AG04450 (cell line): ENCODE data around the gene NDUFB11. TPM values are rescaled to one million over a fixed set of nuclear protein-coding genes. Genes with fewer than 3 reads are reported as not detected.
A peak's percentile ranks its signal among the peaks of the same experiment; 100 is the strongest.
"Not testable (repeated sequence)": the region's sequence is repeated elsewhere in the genome, so short reads cannot be mapped to it uniquely, and the experiment has no call there.

Source experiments
- CTCF ChIA-PET: fragments of 300-600, 350-600 bp; formaldehyde crosslinking; extraction: SDS; loops from one replicate; lab custom pipeline; 2022; ENCODE audit warnings: antibody characterized with exemption, inconsistent platforms; lab: Charles Lee
- POLR2A ChIA-PET: fragments of 350-600 bp; formaldehyde crosslinking; extraction: SDS; loops from one replicate; lab custom pipeline; 2021; ENCODE audit warnings: antibody characterized with exemption, inconsistent platforms; lab: Yijun Ruan, JAX
- DNase-seq: peaks from one replicate; pipeline ENCODE4 v3.0.0-alpha.2; 2011; ENCODE audit warnings: low read depth, low spot score
- H3K27ac ChIP-seq: one replicate; pipeline ENCODE4 v1.5.1; 2012; ENCODE audit warnings: low read depth, low read length, control low read depth
- H3K27me3 ChIP-seq: one replicate; pipeline ENCODE4 v1.6.0; 2012; ENCODE audit warnings: low read length; ENCODE audit not compliant: control insufficient read depth, insufficient read depth
- H3K4me3 ChIP-seq: 2 replicates; pipeline ENCODE4 v1.5.1; 2011; ENCODE audit warnings: mild to moderate bottlenecking, low read depth, low read length, control low read depth
- H3K9me3 ChIP-seq: 2 replicates; pipeline ENCODE4 v1.5.1; 2012; ENCODE audit warnings: low read length; ENCODE audit not compliant: control insufficient read depth, insufficient read depth
- CTCF ChIP-seq: IDR thresholded peaks from 2 replicates; pipeline ENCODE4 v1.5.1; 2011; ENCODE audit warnings: low read depth, low read length, control low read depth, inconsistent platforms
- polyA plus RNA-seq: library from polyadenylated mRNA; depleted of rRNA; stranded (reverse); fragments of >200 nt; gene quantifications from 2 replicates; pipeline ENCODE4 v1.2.3, GENCODE V29; 2011

The NDUFB11 gene
- polyA plus RNA-seq, 1 experiment: 51.1 TPM

- Histone ChIP-seq H3K9me3 (no peaks in the 10 kb centered on the region), H3K27ac (peak overlapping the region; percentile 11), H3K4me3 (peak overlapping the region; percentile 72), H3K27me3 (no peaks in the 10 kb centered on the region)
- ChIA-PET CTCF (interaction anchor here (0.5 to 2.9 kb wide), 2 partner anchors 16 to 151 kb away, joined by 3 to 10 read pairs; partner anchors contain the start of genes NDUFB11 and RBM10), POLR2A (interaction anchor here (1.0 kb wide), 1 partner anchor 16 kb away, joined by 5 read pairs; the partner anchor contains the start of genes NDUFB11 and RBM10)
- no peak for TF ChIP-seq CTCF
- peak; percentile 87 for DNase-seq
Observed at GRCh38 chrX:47129157-47129898, 15.2 kb downstream of the NDUFB11 start.

- H3K27ac ChIP-seq, POLR2A ChIA-PET, H3K9me3 ChIP-seq, CTCF ChIA-PET, DNase-seq, H3K27me3 ChIP-seq, H3K4me3 ChIP-seq: not testable (repeated sequence)
Observed at GRCh38 chrX:47124466-47124865, 20.0 kb downstream of the NDUFB11 start.

- DNase-seq, H3K4me3 ChIP-seq, CTCF ChIA-PET, H3K9me3 ChIP-seq, H3K27me3 ChIP-seq, POLR2A ChIA-PET, H3K27ac ChIP-seq: not testable (repeated sequence)
Observed at GRCh38 chrX:47116551-47117110, 27.9 kb downstream of the NDUFB11 start.

GRCh38 chrX:47112316-47112954 lies 32.1 kb downstream of the NDUFB11 start:
- Histone ChIP-seq H3K27ac (no peak overlapping the region), H3K27me3 (no peaks in the 10 kb centered on the region), H3K4me3 (no peak overlapping the region), H3K9me3 (no peaks in the 10 kb centered on the region)
- TF ChIP-seq CTCF: no peak
- DNase-seq: no peak
- ChIA-PET POLR2A (no interaction called here), CTCF (interaction anchor here (0.6 to 1.4 kb wide), 2 partner anchors 15 to 41 kb away, joined by 3 read pairs; no protein-coding TSS in a partner anchor)

- DNase-seq, POLR2A ChIA-PET, H3K9me3 ChIP-seq, H3K4me3 ChIP-seq, H3K27ac ChIP-seq, H3K27me3 ChIP-seq: not testable (repeated sequence)
- CTCF ChIA-PET: interaction anchor here (1.4 kb wide), 1 partner anchor 13 kb away, joined by 3 read pairs; no protein-coding TSS in a partner anchor
Observed at GRCh38 chrX:47110936-47111615, 33.4 kb downstream of the NDUFB11 start.

GRCh38 chrX:47101206-47101605 lies 43.3 kb downstream of the NDUFB11 start:
- Histone ChIP-seq H3K27me3 (no peaks in the 10 kb centered on the region), H3K4me3 (no peak overlapping the region), H3K27ac (no peak overlapping the region), H3K9me3 (no peaks in the 10 kb centered on the region)
- ChIA-PET CTCF (no interaction called here), POLR2A (no interaction called here)
- no peak for TF ChIP-seq CTCF
- no peak for DNase-seq
